ENCODE data around the gene ARHGAP42. TPM values are rescaled to one million over a fixed set of nuclear protein-coding genes. Genes with fewer than 3 reads are reported as not detected.

Gene ARHGAP42
- total RNA-seq, 1 donor from 2014 or later: 21.6 TPM

DNA sequence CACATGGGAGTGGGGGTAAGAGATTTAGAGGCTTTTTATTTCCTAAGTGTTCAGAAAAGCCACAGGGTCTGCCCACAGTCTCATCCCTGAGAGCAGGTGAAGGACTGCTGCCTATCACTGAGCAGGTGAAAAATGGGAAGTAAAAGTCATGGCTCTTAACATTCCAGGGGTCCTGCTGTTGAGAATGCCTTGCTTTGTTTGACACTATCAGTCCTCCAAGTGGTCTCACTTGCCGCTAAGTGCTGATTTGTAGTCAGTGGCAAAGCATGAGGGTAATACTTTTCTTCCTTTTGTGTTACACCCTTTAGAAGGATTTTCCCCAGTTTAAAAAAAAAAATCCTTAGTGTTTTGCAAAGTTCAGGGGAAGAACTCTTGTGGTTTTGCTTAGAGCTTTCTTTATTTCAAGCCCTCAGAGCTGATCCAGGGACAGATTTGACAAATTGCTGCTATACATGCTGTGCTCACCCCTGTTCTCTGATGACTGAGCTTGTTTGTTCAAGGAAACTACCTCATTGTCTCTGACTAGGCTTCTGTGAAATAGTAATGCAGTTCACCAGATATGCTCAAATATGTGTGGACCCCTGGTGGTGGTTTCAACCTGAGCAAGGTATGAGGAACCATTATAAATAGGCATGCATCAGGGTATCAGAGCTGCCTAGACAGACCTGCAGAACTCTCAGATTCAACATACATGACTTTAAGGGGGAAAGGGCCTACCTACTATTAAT lies 141.0 kb downstream of the ARHGAP42 start:
- no peak overlapping the region for H3K4me3 Mint-ChIP-seq
- H3K27me3 Mint-ChIP-seq (ENCODE audit: low read depth): no peaks in the 10 kb centered on the region
- H3K27ac Mint-ChIP-seq (ENCODE audit: unreplicated experiment): peak overlapping the region; percentile 81
- peaks cover 45% of the 10 kb centered on the region for H3K4me1 Mint-ChIP-seq
- DNase-seq (ENCODE audit: low read depth, low spot score): no peak
- no peaks in the 10 kb centered on the region for H3K36me3 Mint-ChIP-seq (ENCODE audit: low read depth)
- no peaks in the 10 kb centered on the region for H3K9me3 Mint-ChIP-seq
- TF ChIP-seq, protein P1, sequence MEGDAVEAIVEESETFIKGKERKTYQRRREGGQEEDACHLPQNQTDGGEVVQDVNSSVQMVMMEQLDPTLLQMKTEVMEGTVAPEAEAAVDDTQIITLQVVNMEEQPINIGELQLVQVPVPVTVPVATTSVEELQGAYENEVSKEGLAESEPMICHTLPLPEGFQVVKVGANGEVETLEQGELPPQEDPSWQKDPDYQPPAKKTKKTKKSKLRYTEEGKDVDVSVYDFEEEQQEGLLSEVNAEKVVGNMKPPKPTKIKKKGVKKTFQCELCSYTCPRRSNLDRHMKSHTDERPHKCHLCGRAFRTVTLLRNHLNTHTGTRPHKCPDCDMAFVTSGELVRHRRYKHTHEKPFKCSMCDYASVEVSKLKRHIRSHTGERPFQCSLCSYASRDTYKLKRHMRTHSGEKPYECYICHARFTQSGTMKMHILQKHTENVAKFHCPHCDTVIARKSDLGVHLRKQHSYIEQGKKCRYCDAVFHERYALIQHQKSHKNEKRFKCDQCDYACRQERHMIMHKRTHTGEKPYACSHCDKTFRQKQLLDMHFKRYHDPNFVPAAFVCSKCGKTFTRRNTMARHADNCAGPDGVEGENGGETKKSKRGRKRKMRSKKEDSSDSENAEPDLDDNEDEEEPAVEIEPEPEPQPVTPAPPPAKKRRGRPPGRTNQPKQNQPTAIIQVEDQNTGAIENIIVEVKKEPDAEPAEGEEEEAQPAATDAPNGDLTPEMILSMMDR (conservative IDR thresholded peaks at IDR 0.05): peak; percentile 63

DNA sequence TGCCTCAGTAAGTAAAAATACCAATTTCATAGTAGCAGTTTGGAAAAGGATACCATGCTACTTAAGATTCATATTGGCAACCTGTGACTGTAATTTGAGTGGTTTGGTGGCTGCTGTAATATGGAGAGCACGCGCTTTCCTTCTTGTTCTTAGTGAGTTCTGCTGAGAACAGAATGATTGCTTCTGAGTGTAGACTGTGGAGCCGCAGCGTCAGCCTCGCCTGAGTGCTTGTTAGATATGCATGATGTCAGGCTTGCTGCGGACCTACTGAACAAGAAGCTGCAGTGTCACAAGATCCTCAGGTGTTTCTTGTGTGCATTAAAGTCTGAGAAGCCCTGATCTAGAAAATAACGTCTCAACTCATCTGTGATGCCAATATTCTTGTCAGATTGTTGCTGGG lies 143.2 kb downstream of the ARHGAP42 start:
- H3K9me3 Mint-ChIP-seq: no peaks in the 10 kb centered on the region
- peaks cover 45% of the 10 kb centered on the region for H3K4me1 Mint-ChIP-seq
- H3K4me3 Mint-ChIP-seq: no peak overlapping the region
- H3K27ac Mint-ChIP-seq (ENCODE audit: unreplicated experiment): no peak overlapping the region
- TF ChIP-seq, protein P1 (conservative IDR thresholded peaks at IDR 0.05): no peak
- DNase-seq (ENCODE audit: low read depth, low spot score): no peak
- no peaks in the 10 kb centered on the region for H3K36me3 Mint-ChIP-seq (ENCODE audit: low read depth)
- no peaks in the 10 kb centered on the region for H3K27me3 Mint-ChIP-seq (ENCODE audit: low read depth)

DNA sequence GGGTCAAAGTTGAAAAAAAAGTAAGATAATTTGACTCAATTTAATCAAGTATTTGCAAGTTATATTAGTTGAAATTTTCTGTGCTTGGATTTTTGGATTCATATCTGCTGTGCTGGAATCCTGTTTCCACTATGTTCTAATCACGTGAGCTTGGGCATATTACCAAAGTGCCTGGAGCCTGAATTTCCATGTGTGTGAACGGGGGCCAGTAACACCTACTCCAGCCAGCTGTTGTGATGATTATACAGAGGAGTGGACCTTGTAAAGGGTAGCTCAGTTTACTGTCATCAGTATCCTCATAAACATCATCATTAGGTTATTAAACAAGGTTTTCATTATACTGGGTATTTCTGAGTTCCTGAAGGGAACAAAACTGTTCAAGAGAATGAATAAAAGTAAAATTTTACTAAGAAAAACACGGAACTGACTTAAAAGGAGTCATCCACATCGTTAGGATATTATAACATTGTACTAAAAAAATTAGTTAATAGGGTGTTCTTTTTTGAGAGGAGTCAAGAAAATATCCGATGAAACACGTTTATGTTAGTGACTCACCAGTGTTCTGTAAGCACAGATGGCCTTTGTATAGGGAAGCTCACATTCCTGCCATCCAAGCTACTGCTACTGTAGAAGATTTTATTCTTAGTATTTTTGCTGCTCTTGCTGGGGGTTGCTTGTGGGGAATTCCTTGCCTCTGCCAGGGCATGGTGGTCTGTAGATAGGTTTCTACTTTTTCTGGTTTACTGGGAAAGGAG lies 144.1 kb downstream of the ARHGAP42 start:
- H3K36me3 Mint-ChIP-seq (ENCODE audit: low read depth): no peaks in the 10 kb centered on the region
- no peak overlapping the region for H3K4me3 Mint-ChIP-seq
- H3K4me1 Mint-ChIP-seq: peaks cover 37% of the 10 kb centered on the region
- no peaks in the 10 kb centered on the region for H3K27me3 Mint-ChIP-seq (ENCODE audit: low read depth)
- no peak for DNase-seq (ENCODE audit: low read depth, low spot score)
- TF ChIP-seq, protein P1 (conservative IDR thresholded peaks at IDR 0.05): no peak
- H3K27ac Mint-ChIP-seq (ENCODE audit: unreplicated experiment): no peak overlapping the region
- H3K9me3 Mint-ChIP-seq: no peaks in the 10 kb centered on the region

DNA sequence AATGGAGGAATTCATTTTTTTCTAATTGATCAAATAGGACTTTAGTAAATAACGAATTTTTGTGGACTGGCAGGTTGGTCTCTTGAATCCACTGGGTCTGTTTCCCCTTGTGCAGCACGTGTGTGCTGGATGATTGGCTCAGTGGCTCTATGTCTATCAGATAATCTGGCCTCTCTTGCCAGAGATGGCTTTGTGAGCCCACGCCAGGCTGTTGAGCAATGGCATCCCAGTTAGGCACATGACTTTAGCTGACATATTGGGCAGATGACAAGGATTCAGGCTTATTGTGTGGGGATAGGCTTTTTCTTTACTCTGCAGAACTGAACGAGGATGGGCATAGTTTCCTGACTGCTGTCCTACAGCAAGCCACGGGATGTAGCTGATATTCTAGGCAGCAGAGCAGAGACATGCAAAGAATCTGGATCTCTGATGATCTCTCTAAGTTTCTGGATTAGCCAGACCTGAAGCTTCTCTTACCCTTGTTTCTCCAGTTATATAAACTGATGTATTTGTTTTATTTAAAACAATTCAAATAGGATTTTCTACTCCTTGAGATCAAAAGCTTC lies 144.9 kb downstream of the ARHGAP42 start:
- DNase-seq (ENCODE audit: low read depth, low spot score): no peak
- Mint-ChIP-seq H3K4me1 (peaks cover 37% of the 10 kb centered on the region), H3K9me3 (no peaks in the 10 kb centered on the region), H3K36me3 (ENCODE audit: low read depth) (no peaks in the 10 kb centered on the region), H3K27ac (ENCODE audit: unreplicated experiment) (no peak overlapping the region), H3K4me3 (no peak overlapping the region), H3K27me3 (ENCODE audit: low read depth) (no peaks in the 10 kb centered on the region)
- TF ChIP-seq, protein P1 (conservative IDR thresholded peaks at IDR 0.05): no peak

DNA sequence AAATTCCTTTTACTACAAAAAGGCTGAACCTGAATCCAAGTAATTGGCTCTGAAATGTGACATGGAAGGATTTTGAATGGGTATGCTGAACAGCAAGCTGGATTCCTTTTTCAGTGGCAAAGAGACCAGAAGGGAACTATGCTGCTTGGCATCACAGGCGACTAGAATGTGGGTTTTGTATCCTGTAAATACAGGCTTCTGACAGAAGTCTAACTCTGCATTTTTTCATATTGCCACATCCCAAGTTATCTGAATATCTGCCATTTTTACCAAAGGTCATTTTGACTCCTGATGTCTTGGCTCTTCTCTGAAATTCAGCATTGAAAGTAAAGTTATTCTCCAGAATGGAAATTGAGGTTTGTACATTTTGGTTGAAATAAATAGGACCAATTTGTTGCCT lies 145.7 kb downstream of the ARHGAP42 start:
- TF ChIP-seq, protein P1 (conservative IDR thresholded peaks at IDR 0.05): no peak
- H3K27me3 Mint-ChIP-seq (ENCODE audit: low read depth): no peaks in the 10 kb centered on the region
- H3K4me1 Mint-ChIP-seq: peaks cover 37% of the 10 kb centered on the region
- no peaks in the 10 kb centered on the region for H3K9me3 Mint-ChIP-seq
- no peaks in the 10 kb centered on the region for H3K36me3 Mint-ChIP-seq (ENCODE audit: low read depth)
- no peak overlapping the region for H3K4me3 Mint-ChIP-seq
- H3K27ac Mint-ChIP-seq (ENCODE audit: unreplicated experiment): no peak overlapping the region
- no peak for DNase-seq (ENCODE audit: low read depth, low spot score)
